Panc1 (cell line): Measurements from ENCODE around the gene EMSY. TPM values are rescaled to one million over a fixed set of nuclear protein-coding genes. Genes with fewer than 3 reads are reported as not detected.

Experiments used
- ATAC-seq: fragments of 200-7000 bp; cut with Tn5 transposase; 2 replicates; pipeline ENCODE4 v1.9.1; 2020; ENCODE audit warnings: mild to moderate bottlenecking, moderate library complexity
- BruUV-seq: library from RNA; stranded (reverse); fragments of 400-500 nt; replicated peaks from 2 replicates; lab custom pipeline; 2021; lab: Mats Ljungman, UMichigan
- CTCF ChIA-PET: fragments of 300-600 bp; sonication (Branson Sonifier 250); formaldehyde crosslinking; loops from one replicate; lab custom pipeline; 2022; ENCODE audit warnings: antibody characterized with exemption; lab: Charles Lee
- POLR2A ChIA-PET: fragments of 300-600 bp; sonication (Branson Sonifier 250); formaldehyde crosslinking; loops from one replicate; lab custom pipeline; 2022; ENCODE audit warnings: antibody characterized with exemption; lab: Charles Lee
- DNase-seq: peaks from one replicate; pipeline ENCODE4 v3.0.0-alpha.2; 2010; ENCODE audit warnings: low read depth, low spot score
- H3K27ac ChIP-seq: 2 replicates; pipeline ENCODE4 v1.5.1; 2011; ENCODE audit warnings: mild to moderate bottlenecking, low read length, inconsistent platforms
- H3K27me3 ChIP-seq: fragments of 200-500 bp; sonication (Bioruptor generic); 2 replicates; pipeline ENCODE4 v1.6.0; 2014; ENCODE audit warnings: low read length, inconsistent platforms; ENCODE audit not compliant: control insufficient read depth, insufficient read depth
- H3K36me3 ChIP-seq: fragments of 200-500 bp; sonication (Bioruptor generic); 2 replicates; pipeline ENCODE4 v1.5.1; 2014; ENCODE audit warnings: inconsistent platforms, mild to moderate bottlenecking, low read length, moderate library complexity; ENCODE audit not compliant: control insufficient read depth, insufficient read depth
- H3K4me1 ChIP-seq: 2 replicates; pipeline ENCODE4 v1.5.1; 2011; ENCODE audit warnings: inconsistent platforms, mild to moderate bottlenecking, low read length, moderate library complexity; ENCODE audit not compliant: control insufficient read depth, insufficient read depth
- H3K4me3 ChIP-seq, 2 experiments: 2 replicates each; pipeline ENCODE4 v1.5.1; 2011 to 2012; ENCODE audit warnings: low read depth in 2 of 2, low read length in 2 of 2, mild to moderate bottlenecking in 2 of 2, inconsistent platforms in 1 of 2, moderate library complexity in 1 of 2
- H3K9me3 ChIP-seq: fragments of 200-500 bp; sonication (Bioruptor generic); 2 replicates; pipeline ENCODE4 v1.5.1; 2014; ENCODE audit warnings: low read depth, mild to moderate bottlenecking, inconsistent platforms, low read length, moderate library complexity; ENCODE audit not compliant: control insufficient read depth, insufficient read depth
- POLR2AphosphoS5 ChIP-seq: IDR thresholded peaks from 2 replicates; pipeline ENCODE4 v1.6.1; 2012; ENCODE audit warnings: mild to moderate bottlenecking, low read depth, low read length, moderate library complexity
- SIN3A ChIP-seq: IDR thresholded peaks from 2 replicates; pipeline ENCODE4 v1.6.1; 2012; ENCODE audit warnings: low read depth, mild to moderate bottlenecking, low read length, moderate library complexity, borderline replicate concordance; ENCODE audit not compliant: insufficient read depth
- TCF7L2 ChIP-seq: IDR thresholded peaks from 2 replicates; pipeline ENCODE4 v1.6.1; 2011; ENCODE audit warnings: mild to moderate bottlenecking, low read depth, low read length, inconsistent platforms
- in situ Hi-C: cut with HindIII; loops from 2 replicates; pipeline ENCODE4 v1.10.0; 2016; ENCODE audit warnings: low sequenced_read_pairs, low pct_unique_long_range_greater_than_20kb
- intact Hi-C: fragments of 100-400 bp; cut with micrococcal nuclease; formaldehyde crosslinking; loops from one replicate; pipeline ENCODE4 v1.10.0; 2022; ENCODE audit not compliant: unreplicated experiment
- total RNA-seq: library from RNA; stranded (reverse); gene quantifications from one replicate; pipeline ENCODE4 v1.2.1, GENCODE V29; 2021; ENCODE audit not compliant: unreplicated experiment
- TF ChIP-seq, protein P1 (sequence below), 2 experiments: IDR thresholded peaks; 2 replicates each; pipeline ENCODE4 v1.6.1; 2011 to 2012; ENCODE audit warnings: low read depth in 2 of 2, control low read depth in 1 of 2, low read length in 1 of 2, mild to moderate bottlenecking in 1 of 2, moderate library complexity in 1 of 2; ENCODE audit not compliant: insufficient read depth in 1 of 2
- TF ChIP-seq, protein P2 (sequence below): fragments of 450-650 bp; IDR thresholded peaks from 2 replicates; pipeline ENCODE4 v1.5.1; 2017; ENCODE audit warnings: mild to moderate bottlenecking

The EMSY gene
- total RNA-seq, 1 experiment from 2014 or later = 26.4 TPM

DNA sequence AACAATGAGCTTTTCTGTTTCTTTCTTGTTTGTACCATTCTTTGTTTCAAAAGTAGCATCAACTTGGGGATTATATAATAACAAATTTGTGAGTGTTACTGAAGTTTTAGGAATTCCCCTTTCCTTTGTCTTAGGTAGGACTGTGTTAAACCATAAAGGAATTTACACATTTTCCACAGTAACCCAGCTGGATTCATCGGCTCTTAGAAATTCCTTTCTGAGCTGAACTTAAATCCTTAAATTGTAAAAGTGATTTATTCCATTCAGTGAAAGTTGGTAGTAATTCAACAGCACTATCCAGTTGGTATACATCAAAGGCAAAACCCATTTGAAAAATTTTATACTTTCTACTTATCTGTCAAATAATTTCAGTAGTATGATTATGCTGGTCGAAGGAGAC is 11.8 kb downstream of the EMSY start:
- CTCF ChIA-PET = no interaction called here
- no peak overlapping the region for H3K4me3 ChIP-seq
- no peak overlapping the region for H3K27ac ChIP-seq
- in situ Hi-C loops (no loop called here), intact Hi-C loops (no loop called here)
- no peaks in the 10 kb centered on the region for H3K9me3 ChIP-seq
- no peaks in the 10 kb centered on the region for H3K27me3 ChIP-seq
- no TSS peak for BruUV-seq
- H3K4me1 ChIP-seq = peaks cover 3% of the 10 kb centered on the region; the same call in 1 of the 2 replicates
- DNase-seq = no peak
- peaks cover 6% of the 10 kb centered on the region; the same call in 1 of the 2 replicates for H3K36me3 ChIP-seq
- TF ChIP-seq TCF7L2 (no peak), SIN3A (no peak), POLR2AphosphoS5 (no peak)
- TF ChIP-seq, protein P1, sequence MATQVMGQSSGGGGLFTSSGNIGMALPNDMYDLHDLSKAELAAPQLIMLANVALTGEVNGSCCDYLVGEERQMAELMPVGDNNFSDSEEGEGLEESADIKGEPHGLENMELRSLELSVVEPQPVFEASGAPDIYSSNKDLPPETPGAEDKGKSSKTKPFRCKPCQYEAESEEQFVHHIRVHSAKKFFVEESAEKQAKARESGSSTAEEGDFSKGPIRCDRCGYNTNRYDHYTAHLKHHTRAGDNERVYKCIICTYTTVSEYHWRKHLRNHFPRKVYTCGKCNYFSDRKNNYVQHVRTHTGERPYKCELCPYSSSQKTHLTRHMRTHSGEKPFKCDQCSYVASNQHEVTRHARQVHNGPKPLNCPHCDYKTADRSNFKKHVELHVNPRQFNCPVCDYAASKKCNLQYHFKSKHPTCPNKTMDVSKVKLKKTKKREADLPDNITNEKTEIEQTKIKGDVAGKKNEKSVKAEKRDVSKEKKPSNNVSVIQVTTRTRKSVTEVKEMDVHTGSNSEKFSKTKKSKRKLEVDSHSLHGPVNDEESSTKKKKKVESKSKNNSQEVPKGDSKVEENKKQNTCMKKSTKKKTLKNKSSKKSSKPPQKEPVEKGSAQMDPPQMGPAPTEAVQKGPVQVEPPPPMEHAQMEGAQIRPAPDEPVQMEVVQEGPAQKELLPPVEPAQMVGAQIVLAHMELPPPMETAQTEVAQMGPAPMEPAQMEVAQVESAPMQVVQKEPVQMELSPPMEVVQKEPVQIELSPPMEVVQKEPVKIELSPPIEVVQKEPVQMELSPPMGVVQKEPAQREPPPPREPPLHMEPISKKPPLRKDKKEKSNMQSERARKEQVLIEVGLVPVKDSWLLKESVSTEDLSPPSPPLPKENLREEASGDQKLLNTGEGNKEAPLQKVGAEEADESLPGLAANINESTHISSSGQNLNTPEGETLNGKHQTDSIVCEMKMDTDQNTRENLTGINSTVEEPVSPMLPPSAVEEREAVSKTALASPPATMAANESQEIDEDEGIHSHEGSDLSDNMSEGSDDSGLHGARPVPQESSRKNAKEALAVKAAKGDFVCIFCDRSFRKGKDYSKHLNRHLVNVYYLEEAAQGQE (IDR thresholded peaks at IDR 0.05; ENCODE audit: insufficient read depth in 1 of 2, low read depth in 2 of 2, low read length in 1 of 2) = no peak
- TF ChIP-seq, protein P2, sequence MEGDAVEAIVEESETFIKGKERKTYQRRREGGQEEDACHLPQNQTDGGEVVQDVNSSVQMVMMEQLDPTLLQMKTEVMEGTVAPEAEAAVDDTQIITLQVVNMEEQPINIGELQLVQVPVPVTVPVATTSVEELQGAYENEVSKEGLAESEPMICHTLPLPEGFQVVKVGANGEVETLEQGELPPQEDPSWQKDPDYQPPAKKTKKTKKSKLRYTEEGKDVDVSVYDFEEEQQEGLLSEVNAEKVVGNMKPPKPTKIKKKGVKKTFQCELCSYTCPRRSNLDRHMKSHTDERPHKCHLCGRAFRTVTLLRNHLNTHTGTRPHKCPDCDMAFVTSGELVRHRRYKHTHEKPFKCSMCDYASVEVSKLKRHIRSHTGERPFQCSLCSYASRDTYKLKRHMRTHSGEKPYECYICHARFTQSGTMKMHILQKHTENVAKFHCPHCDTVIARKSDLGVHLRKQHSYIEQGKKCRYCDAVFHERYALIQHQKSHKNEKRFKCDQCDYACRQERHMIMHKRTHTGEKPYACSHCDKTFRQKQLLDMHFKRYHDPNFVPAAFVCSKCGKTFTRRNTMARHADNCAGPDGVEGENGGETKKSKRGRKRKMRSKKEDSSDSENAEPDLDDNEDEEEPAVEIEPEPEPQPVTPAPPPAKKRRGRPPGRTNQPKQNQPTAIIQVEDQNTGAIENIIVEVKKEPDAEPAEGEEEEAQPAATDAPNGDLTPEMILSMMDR = no peak
- ATAC-seq = no peak
- POLR2A ChIA-PET = no interaction called here

DNA sequence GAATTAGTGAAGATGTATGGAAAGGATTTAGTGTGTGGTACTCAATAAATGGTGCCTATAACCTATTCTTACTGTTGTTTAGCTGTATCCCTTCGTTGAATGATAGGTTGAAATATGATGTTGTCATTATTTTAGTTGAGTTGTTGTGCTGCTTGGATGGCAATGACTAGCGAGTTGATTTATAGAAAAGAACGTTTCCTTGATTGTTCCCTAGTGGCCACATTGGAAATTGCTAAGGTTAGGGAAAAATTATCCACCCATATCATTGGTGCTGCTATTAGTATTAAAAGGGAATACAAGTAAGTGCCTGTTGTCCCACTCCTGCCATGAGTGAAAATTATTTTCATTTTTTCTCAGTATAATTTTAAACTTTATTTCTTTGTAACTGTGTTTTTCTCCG is 14.5 kb downstream of the EMSY start:
- POLR2A ChIA-PET = interaction anchor here (1.0 kb wide), 1 partner anchor 78 kb away, joined by 3 read pairs; no protein-coding TSS in a partner anchor
- H3K27ac ChIP-seq = no peak overlapping the region
- no peaks in the 10 kb centered on the region for H3K9me3 ChIP-seq
- CTCF ChIA-PET = no interaction called here
- ATAC-seq (no peak; the same call in 1 of the 2 replicates), DNase-seq (no peak)
- BruUV-seq = no TSS peak
- intact Hi-C loops (no loop called here), in situ Hi-C loops (no loop called here)
- TF ChIP-seq, protein P1 (IDR thresholded peaks at IDR 0.05; ENCODE audit: insufficient read depth in 1 of 2, low read depth in 2 of 2, low read length in 1 of 2) = no peak
- TF ChIP-seq, protein P2 = peak; percentile 64; the same call in 1 of the 2 replicates
- H3K4me1 ChIP-seq = peaks cover 3% of the 10 kb centered on the region; the same call in 1 of the 2 replicates
- 0 out of 2 replicates have a peak, but pooled peaks cover 2% of the 10 kb centered on the region for H3K36me3 ChIP-seq
- H3K4me3 ChIP-seq = no peak overlapping the region
- no peaks in the 10 kb centered on the region for H3K27me3 ChIP-seq
